ENCODE measurements around the gene DENND1A. TPM values are rescaled to one million over a fixed set of nuclear protein-coding genes. Genes with fewer than 3 reads are reported as not detected.
"Not testable (repeated sequence)": the region's sequence is repeated elsewhere in the genome, so short reads cannot be mapped to it uniquely, and the experiment has no call there.

The DENND1A gene
- total RNA-seq, 1 donor from 2014 or later = 19.9 TPM

DNA sequence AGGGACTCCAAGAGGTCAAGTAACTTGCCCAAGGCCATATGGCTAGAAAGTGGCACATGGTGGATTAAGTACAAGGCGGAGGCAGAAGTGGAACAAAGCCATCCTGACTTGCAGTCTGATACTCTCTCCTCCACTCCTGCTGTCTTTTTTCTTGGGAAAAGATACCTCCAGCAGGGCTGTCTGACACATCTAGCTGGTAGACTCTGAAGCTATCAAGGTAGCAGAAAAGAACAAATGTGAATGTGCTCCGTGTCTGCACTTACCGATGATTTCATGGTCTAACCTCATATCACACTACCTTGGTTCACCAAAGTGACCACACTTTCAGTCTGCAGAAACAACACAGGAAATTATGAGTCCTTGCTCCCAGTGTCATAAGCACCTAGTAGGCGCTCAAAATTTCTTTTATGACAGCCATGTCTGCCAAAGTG, 289.1 kb downstream of the DENND1A start:
- H3K36me3 Mint-ChIP-seq = peaks cover 20% of the 10 kb centered on the region
- no peak overlapping the region for H3K4me3 Mint-ChIP-seq
- no peak overlapping the region for H3K27ac Mint-ChIP-seq
- no peaks in the 10 kb centered on the region for H3K27me3 Mint-ChIP-seq
- TF ChIP-seq, protein P1, sequence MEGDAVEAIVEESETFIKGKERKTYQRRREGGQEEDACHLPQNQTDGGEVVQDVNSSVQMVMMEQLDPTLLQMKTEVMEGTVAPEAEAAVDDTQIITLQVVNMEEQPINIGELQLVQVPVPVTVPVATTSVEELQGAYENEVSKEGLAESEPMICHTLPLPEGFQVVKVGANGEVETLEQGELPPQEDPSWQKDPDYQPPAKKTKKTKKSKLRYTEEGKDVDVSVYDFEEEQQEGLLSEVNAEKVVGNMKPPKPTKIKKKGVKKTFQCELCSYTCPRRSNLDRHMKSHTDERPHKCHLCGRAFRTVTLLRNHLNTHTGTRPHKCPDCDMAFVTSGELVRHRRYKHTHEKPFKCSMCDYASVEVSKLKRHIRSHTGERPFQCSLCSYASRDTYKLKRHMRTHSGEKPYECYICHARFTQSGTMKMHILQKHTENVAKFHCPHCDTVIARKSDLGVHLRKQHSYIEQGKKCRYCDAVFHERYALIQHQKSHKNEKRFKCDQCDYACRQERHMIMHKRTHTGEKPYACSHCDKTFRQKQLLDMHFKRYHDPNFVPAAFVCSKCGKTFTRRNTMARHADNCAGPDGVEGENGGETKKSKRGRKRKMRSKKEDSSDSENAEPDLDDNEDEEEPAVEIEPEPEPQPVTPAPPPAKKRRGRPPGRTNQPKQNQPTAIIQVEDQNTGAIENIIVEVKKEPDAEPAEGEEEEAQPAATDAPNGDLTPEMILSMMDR (conservative IDR thresholded peaks at IDR 0.05) = no peak
- H3K4me1 Mint-ChIP-seq (ENCODE audit: unreplicated experiment) = peaks cover 13% of the 10 kb centered on the region
- DNase-seq (ENCODE audit: extremely low spot score, unreplicated experiment) = no peak
- peaks cover 8% of the 10 kb centered on the region for H3K9me3 Mint-ChIP-seq

DNA sequence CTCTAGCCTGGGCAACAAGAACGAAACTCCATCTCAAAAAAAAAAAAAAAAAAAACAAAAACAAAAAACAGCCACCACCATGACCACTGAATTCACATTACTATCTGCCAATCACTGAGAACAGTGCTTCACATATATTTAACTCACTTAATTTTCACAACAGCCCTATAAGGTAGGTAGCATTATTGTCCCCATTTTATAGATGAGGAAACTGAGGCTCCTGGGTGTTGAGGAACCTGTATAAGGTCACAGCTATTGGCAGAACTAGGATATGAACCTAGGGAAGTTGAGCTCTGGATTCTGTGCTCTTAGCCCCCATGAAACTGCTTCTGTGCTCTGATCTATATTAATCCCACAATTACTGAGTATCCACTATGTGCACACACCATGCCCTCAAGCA, 290.2 kb downstream of the DENND1A start:
- no peaks in the 10 kb centered on the region for H3K27me3 Mint-ChIP-seq
- peaks cover 3% of the 10 kb centered on the region for H3K9me3 Mint-ChIP-seq
- peaks cover 11% of the 10 kb centered on the region for H3K36me3 Mint-ChIP-seq
- peaks cover 10% of the 10 kb centered on the region for H3K4me1 Mint-ChIP-seq (ENCODE audit: unreplicated experiment)
- H3K4me3 Mint-ChIP-seq = no peak overlapping the region
- DNase-seq (ENCODE audit: extremely low spot score, unreplicated experiment) = no peak
- no peak overlapping the region for H3K27ac Mint-ChIP-seq
- TF ChIP-seq, protein P1 (conservative IDR thresholded peaks at IDR 0.05) = no peak

DNA sequence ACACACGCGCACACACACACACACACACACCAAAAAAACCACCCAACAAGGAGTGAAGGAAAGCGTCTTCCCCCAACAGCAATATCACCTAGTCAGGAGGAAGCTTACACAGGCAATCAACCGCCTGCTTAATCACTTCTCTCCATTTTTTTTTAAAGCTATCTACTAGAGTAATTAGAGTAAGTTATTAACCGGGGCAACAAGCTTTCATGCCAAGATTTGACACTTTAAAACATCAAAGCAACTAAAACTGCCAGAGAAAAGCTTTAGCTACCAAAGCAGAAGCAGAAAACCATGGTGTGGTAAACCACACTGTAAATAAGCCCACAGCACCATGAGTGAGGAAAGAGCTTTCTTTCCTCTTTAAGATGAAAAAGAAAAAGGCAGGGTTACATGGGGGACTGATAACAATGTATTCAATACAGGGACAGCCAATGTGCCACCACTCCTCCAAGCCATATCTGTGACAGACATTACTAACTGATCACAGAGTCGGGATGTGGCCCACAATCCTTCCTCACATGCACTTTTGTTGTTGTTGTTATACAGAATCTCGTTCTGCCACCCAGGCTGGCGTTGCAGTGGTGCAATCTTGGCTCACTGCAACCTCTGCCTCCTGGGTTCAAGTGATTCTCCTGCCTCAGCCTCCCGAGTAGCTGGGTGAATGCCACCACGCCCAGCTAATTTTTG, 291.8 kb downstream of the DENND1A start:
- TF ChIP-seq, protein P1 (conservative IDR thresholded peaks at IDR 0.05) = no peak
- Mint-ChIP-seq H3K4me1 (ENCODE audit: unreplicated experiment) (peaks cover 11% of the 10 kb centered on the region), H3K27ac (no peak overlapping the region), H3K4me3 (peak overlapping the region; percentile 2), H3K36me3 (no peaks in the 10 kb centered on the region), H3K9me3 (no peaks in the 10 kb centered on the region), H3K27me3 (no peaks in the 10 kb centered on the region)
- no peak for DNase-seq (ENCODE audit: extremely low spot score, unreplicated experiment)

DNA sequence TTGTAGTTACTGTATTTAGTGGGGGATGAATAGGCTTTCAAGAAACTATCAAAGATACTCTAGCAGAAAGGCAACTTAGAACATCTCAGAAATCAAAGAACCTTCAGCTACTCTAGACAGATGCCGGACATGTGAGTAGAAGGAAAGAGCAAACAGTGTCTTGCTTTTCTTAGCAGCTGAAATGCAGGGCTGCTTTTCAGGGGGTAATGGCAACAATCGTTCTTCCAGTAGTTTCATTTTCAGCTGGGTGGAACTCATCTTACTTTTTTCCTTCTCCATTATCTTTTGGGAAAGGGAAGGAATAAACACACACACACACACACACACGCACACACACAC, 292.4 kb downstream of the DENND1A start:
- H3K4me3 Mint-ChIP-seq = peak overlapping the region; percentile 2
- no peaks in the 10 kb centered on the region for H3K9me3 Mint-ChIP-seq
- no peak for DNase-seq (ENCODE audit: extremely low spot score, unreplicated experiment)
- TF ChIP-seq, protein P1 (conservative IDR thresholded peaks at IDR 0.05) = no peak
- no peaks in the 10 kb centered on the region for H3K27me3 Mint-ChIP-seq
- H3K36me3 Mint-ChIP-seq = no peaks in the 10 kb centered on the region
- H3K4me1 Mint-ChIP-seq (ENCODE audit: unreplicated experiment) = peaks cover 8% of the 10 kb centered on the region
- H3K27ac Mint-ChIP-seq = no peak overlapping the region

DNA sequence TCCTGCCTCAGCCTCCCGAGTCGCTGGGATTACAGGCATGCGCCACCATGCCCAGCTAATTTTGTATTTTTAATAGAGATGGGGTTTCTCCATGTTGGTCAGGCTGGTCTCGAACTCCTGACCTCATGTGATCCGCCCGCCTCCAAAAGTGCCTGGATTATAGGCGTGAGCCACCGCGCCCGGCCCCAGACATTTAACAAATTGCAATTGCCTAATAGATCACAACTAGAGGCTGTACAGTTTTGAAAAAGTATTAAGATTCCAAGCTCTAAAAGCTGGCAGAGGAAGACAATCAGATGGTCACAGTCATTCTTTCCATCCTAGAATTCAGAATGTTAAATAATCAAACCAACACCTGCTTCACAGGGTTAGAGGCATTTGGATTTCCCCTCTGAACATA, 293.1 kb downstream of the DENND1A start:
- not testable (repeated sequence) for H3K9me3 Mint-ChIP-seq; H3K4me1 Mint-ChIP-seq (ENCODE audit: unreplicated experiment); H3K27ac Mint-ChIP-seq; H3K4me3 Mint-ChIP-seq; H3K36me3 Mint-ChIP-seq; DNase-seq (ENCODE audit: extremely low spot score, unreplicated experiment); H3K27me3 Mint-ChIP-seq

DNA sequence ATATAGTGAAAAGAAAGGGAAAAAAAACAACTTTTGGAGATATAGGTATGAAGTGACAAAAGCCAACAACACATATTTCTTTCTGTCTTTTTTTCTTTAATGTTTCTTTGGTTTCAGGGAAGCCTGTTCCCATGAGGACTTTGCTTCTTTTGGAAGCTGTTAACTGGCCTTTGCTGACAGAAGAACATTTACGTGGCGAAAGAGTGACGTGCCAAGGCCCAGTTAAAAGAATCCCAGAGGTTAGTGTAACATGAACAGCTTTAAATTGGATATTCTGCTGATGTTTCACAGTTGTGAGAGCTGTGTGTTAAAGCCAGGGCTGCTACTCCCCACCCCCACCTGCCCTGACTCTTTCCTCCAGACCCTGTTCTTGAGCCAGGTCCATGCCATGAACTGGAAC, 298.1 kb downstream of the DENND1A start:
- no peak overlapping the region for H3K27ac Mint-ChIP-seq
- no peak overlapping the region for H3K4me3 Mint-ChIP-seq
- no peak for DNase-seq (ENCODE audit: extremely low spot score, unreplicated experiment)

More for the DNA sequence above, 298.1 kb downstream of the DENND1A start:
- Mint-ChIP-seq H3K36me3 (peaks cover 13% of the 10 kb centered on the region), H3K27me3 (no peaks in the 10 kb centered on the region), H3K4me1 (ENCODE audit: unreplicated experiment) (peaks cover 9% of the 10 kb centered on the region), H3K9me3 (no peaks in the 10 kb centered on the region)
- TF ChIP-seq, protein P1 (conservative IDR thresholded peaks at IDR 0.05) = no peak
